K562 (cell line): ENCODE measurements around the gene TACR2. TPM values are rescaled to one million over a fixed set of nuclear protein-coding genes. Genes with fewer than 3 reads are reported as not detected.

ENCODE experiments used
- ATAC-seq: fragments of 200-7000 bp; cut with Tn5 transposase; 3 replicates; pipeline ENCODE4 v1.9.1; 2020; ENCODE audit warnings: moderate library complexity
- BruUV-seq: library from RNA; stranded (reverse); fragments of 400-500 nt; replicated peaks from 2 replicates; lab custom pipeline; 2021; lab: Mats Ljungman, UMichigan
- CTCF ChIA-PET: fragments of 300-600 bp; formaldehyde crosslinking; extraction: SDS; loops from one replicate; lab custom pipeline; 2021; ENCODE audit warnings: low intra/inter-chr PET ratio; lab: Yijun Ruan, JAX
- POLR2A ChIA-PET: fragments of 300-600, 350-650 bp; sonication (Branson Sonifier 250); formaldehyde crosslinking; extraction: SDS; loops from one replicate; lab custom pipeline; 2021; ENCODE audit warnings: antibody characterized with exemption, inconsistent platforms; lab: Yijun Ruan, JAX
- DNase-seq, 4 experiments: peaks; one replicate each; pipeline versions ENCODE4 v3.0.0 to v3.0.0-alpha.2; 2011 to 2018; ENCODE audit warnings: low spot score in 3 of 4, mixed read lengths in 3 of 4; ENCODE audit errors: extremely low read depth in 1 of 4
- FAIRE-seq: peaks from 2 replicates; lab custom pipeline; 2011; peaks lifted over from hg19 to GRCh38; lab: Jason Lieb, UNC
- H2AFZ ChIP-seq: 2 replicates; pipeline ENCODE4 v1.6.0; 2011; ENCODE audit warnings: low read depth, low read length, control low read depth, inconsistent platforms
- H3K27ac ChIP-seq: fragments of 200-600 bp; 3 replicates; pipeline ENCODE4 v1.8.0; 2011; ENCODE audit warnings: low read depth, mild to moderate bottlenecking, control low read depth, inconsistent platforms, low read length, moderate library complexity, mixed read lengths; ENCODE audit errors: extremely low read depth
- H3K27me3 ChIP-seq, 2 experiments: fragments of 300-600 bp in 1 of 2; 2 replicates in 1 of 2; 3 replicates in 1 of 2; pipeline versions ENCODE4 v1.6.0 to v1.8.0; 2011; ENCODE audit warnings: inconsistent platforms in 2 of 2, low read length in 2 of 2, mild to moderate bottlenecking in 1 of 2, mixed read lengths in 1 of 2, moderate library complexity in 1 of 2; ENCODE audit not compliant: control insufficient read depth in 2 of 2, insufficient read depth in 2 of 2
- H3K36me3 ChIP-seq: fragments of 300-600 bp; 3 replicates; pipeline ENCODE4 v1.8.0; 2011; ENCODE audit warnings: mild to moderate bottlenecking, low read length, inconsistent platforms; ENCODE audit not compliant: control insufficient read depth, insufficient read depth
- H3K4me1 ChIP-seq, 2 experiments: fragments of 200-600 bp in 1 of 2; replicated peaks in 1 of 2; 2 replicates in 1 of 2; 3 replicates in 1 of 2; pipeline versions ENCODE4 v1.5.1 to v1.8.0; 2011; ENCODE audit warnings: inconsistent platforms in 2 of 2, low read length in 2 of 2, mild to moderate bottlenecking in 1 of 2, mixed read lengths in 1 of 2, moderate library complexity in 1 of 2; ENCODE audit not compliant: control insufficient read depth in 2 of 2, insufficient read depth in 2 of 2
- H3K4me2 ChIP-seq: 2 replicates; pipeline ENCODE4 v1.6.1; 2011; ENCODE audit warnings: low read length, control low read depth, inconsistent platforms, mixed read lengths; ENCODE audit not compliant: insufficient read depth
- H3K4me3 ChIP-seq: fragments of 200-600 bp; sonication (generic), shearing (Covaris generic); 2 replicates; pipeline ENCODE4 v1.5.1; 2016; ENCODE audit warnings: control low read depth, inconsistent platforms
- H3K79me2 ChIP-seq: fragments of 200-600 bp; 3 replicates; pipeline ENCODE4 v1.8.0; 2011; ENCODE audit warnings: low read length, inconsistent platforms; ENCODE audit not compliant: control insufficient read depth, insufficient read depth
- H3K9ac ChIP-seq, 2 experiments: 2 replicates each; pipeline versions ENCODE4 v1.6.0 to v1.6.1; 2011; ENCODE audit warnings: low read depth in 2 of 2, low read length in 2 of 2, control low read depth in 1 of 2, inconsistent platforms in 1 of 2, mild to moderate bottlenecking in 1 of 2, mixed read lengths in 1 of 2; ENCODE audit not compliant: insufficient read depth in 1 of 2
- H3K9me1 ChIP-seq: one replicate; pipeline ENCODE4 v1.6.0; 2011; ENCODE audit warnings: inconsistent platforms, mild to moderate bottlenecking, low read length, moderate library complexity; ENCODE audit not compliant: control insufficient read depth, insufficient read depth
- H3K9me3 ChIP-seq: replicated peaks from 2 replicates; pipeline ENCODE4 v1.5.1; 2011; ENCODE audit warnings: low read depth, low read length, inconsistent platforms; ENCODE audit not compliant: control insufficient read depth, insufficient read depth
- H4K20me1 ChIP-seq: replicated peaks from 2 replicates; pipeline ENCODE4 v1.6.1; 2011; ENCODE audit warnings: low read length, inconsistent platforms, mixed read lengths; ENCODE audit not compliant: control insufficient read depth, insufficient read depth
- CBX1 ChIP-seq: sonication (generic); IDR thresholded peaks from 2 replicates; pipeline ENCODE4 v1.6.1; 2016; ENCODE audit warnings: antibody characterized with exemption, low read depth, mild to moderate bottlenecking
- TAF9B ChIP-seq: fragments of 450-650 bp; IDR thresholded peaks from 2 replicates; pipeline ENCODE4 v1.6.1; 2018; ENCODE audit warnings: mild to moderate bottlenecking; ENCODE audit not compliant: partially characterized antibody
- ZNF124 ChIP-seq: sonication (generic); formaldehyde crosslinking; IDR thresholded peaks from 2 replicates; pipeline ENCODE4 v1.8.1; 2022; ENCODE audit warnings: missing genetic modification reagents
- in situ Hi-C: fragments of 300-500 bp; cut with MboI; formaldehyde crosslinking; loops from 4 replicates; pipeline ENCODE4 v1.15.0; 2018; ENCODE audit warnings: inconsistent platforms, mixed read lengths
- intact Hi-C: fragments of 100-400 bp; cut with micrococcal nuclease; formaldehyde crosslinking; loops from 2 replicates; pipeline ENCODE4 v1.14.2; 2022
- polyA plus RNA-seq, 8 experiments: library from polyadenylated mRNA; depleted of rRNA in 4 of 8; stranded (reverse) in 5 of 8; unstranded in 3 of 8; fragments of >200 nt; fragmentation: Nextera tagmentation in 2 of 8; fragmentation: Illumina TruSeq in 1 of 8; extraction: Ambion mirVana in 2 of 8; extraction: Trizol in 1 of 8; gene quantifications; 2 replicates each; pipeline versions ENCODE4 v1.2.1 to v1.2.3, GENCODE V29; 2011 to 2014; ENCODE audit warnings: inconsistent platforms in 1 of 8, missing spikeins in 1 of 8
- total RNA-seq, 7 experiments: library from RNA; depleted of rRNA in 6 of 7; stranded (reverse); fragments of >200 nt in 6 of 7; fragmentation: Illumina TruSeq in 2 of 7; extraction: Trizol in 2 of 7; gene quantifications; 2 replicates each; pipeline versions ENCODE4 v1.2.1 to v1.2.3, GENCODE V29; 2011 to 2021; ENCODE audit warnings: low replicate concordance in 1 of 7
- TF ChIP-seq, protein P1 (sequence below), 2 experiments: IDR thresholded peaks in 1 of 2; conservative IDR thresholded peaks in 1 of 2; 2 replicates each; pipeline ENCODE4 v1.6.1; 2016; ENCODE audit warnings: low read depth in 2 of 2, mild to moderate bottlenecking in 1 of 2, missing compliant biosample characterization in 1 of 2, missing genetic modification characterization in 1 of 2, moderate library complexity in 1 of 2

The TACR2 gene
- total and polyA plus RNA-seq, 9 of the 15 experiments (the other 6 are each of a cell fraction or from before 2014, with no cell fraction given): not detected

DNA sequence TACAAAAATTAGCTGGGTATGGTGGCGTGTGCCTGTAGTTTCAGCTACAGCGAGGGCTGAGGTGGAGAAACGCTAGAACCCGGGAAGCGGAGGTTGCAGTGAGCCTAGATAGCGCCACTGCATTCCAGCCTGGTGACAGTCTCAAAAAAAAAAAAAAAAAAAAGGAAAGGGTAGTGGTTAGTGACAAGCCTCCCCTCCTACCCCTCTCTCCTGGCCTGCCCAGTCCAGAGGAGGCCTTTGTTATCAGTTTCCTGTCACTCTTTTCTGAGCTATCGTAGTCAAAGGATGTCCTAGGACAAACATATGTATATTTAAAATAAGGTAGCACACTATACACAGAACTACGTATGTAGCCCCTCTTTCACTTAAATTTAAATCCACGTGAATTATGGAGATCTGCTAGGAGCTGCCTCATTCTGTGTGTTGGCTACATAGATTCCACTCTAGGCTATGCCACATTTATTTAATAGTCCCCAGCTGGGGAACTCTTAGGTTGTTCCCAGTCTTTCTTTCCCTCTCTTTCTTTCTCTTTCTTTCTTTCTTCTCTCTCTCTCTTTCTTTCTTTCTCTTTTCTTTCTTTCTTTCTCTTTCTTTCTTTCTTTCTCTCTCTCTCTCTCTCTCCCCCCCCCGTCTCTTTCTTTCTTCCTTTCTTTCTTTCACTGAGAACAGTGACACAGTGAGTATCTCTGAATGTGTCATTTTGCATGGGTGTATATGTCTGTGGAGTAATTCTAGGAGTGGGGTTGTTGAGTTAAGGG lies 38.5 kb upstream of the TACR2 start (continued):
- TF ChIP-seq, protein P1, sequence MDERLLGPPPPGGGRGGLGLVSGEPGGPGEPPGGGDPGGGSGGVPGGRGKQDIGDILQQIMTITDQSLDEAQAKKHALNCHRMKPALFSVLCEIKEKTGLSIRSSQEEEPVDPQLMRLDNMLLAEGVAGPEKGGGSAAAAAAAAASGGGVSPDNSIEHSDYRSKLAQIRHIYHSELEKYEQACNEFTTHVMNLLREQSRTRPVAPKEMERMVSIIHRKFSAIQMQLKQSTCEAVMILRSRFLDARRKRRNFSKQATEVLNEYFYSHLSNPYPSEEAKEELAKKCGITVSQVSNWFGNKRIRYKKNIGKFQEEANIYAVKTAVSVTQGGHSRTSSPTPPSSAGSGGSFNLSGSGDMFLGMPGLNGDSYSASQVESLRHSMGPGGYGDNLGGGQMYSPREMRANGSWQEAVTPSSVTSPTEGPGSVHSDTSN (CRISPR knock-in tag; IDR thresholded peaks at IDR 0.05; ENCODE audit: low read depth): no peak
- TF ChIP-seq, protein P1 (tag; conservative IDR thresholded peaks at IDR 0.05; ENCODE audit: low read depth): 0 out of 2 replicates have a peak, but pooled peaks have one; percentile 10

DNA sequence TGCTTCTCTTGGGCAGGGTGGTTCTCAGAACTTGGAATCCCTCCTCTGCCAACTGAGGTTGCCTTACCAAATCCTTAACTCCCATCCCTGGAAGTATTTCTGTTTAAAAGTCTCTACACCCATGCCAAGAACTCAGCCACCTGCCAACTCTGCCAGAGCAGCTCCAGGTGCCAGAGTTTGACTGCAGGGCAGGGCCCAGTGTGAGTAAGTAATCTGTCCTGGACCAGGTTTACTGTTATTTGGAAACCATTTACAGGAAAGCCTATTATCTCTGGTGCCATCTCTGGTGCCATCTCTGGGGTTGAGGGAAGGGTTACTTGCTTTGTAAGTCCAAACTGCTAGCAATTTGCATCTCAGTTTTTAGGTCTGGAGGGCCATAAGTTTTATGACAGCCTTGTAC lies 37.1 kb upstream of the TACR2 start:
- no peak for TF ChIP-seq CBX1
- no peak for TF ChIP-seq ZNF124 (CRISPR knock-in tag)
- TF ChIP-seq TAF9B: no peak
- Histone ChIP-seq H3K36me3 (no peaks in the 10 kb centered on the region), H3K4me1 (peaks cover 14 to 15% of the 10 kb centered on the region in 2 experiments), H3K9me1 (no peaks in the 10 kb centered on the region), H3K4me2 (no peak overlapping the region), H2AFZ (no peak overlapping the region), H3K27ac (no peak overlapping the region), H3K9ac (no peak overlapping the region), H3K4me3 (no peak overlapping the region), H3K79me2 (no peaks in the 10 kb centered on the region), H4K20me1 (no peaks in the 10 kb centered on the region), H3K27me3 (0 out of 5 replicates have a peak, but pooled peaks cover 0 to 9% of the 10 kb centered on the region in 2 experiments), H3K9me3 (no peaks in the 10 kb centered on the region)
- ATAC-seq: no peak
- in situ Hi-C loops: no loop called here
- no TSS peak for BruUV-seq
- no peak for DNase-seq
- no peak for FAIRE-seq
- intact Hi-C loops: no loop called here
- CTCF ChIA-PET: no interaction called here
- POLR2A ChIA-PET: no interaction called here
